HL-60 (cell line): ENCODE results near the gene GALNT13.

Source experiments
- DNase-seq, 2 experiments: peaks; one replicate each; pipeline ENCODE4 v3.0.0-alpha.2; 2010 to 2020; ENCODE audit warnings: low read depth in 1 of 2, low spot score in 1 of 2
- H3K27ac ChIP-seq: fragments of 250-450 bp; sonication (Bioruptor Pico); replicated peaks from 2 replicates; pipeline ENCODE4 v1.5.1; 2020; ENCODE audit warnings: mild to moderate bottlenecking, moderate library complexity
- H3K27me3 ChIP-seq: fragments of 250-450 bp; sonication (Bioruptor Pico); 2 replicates; pipeline ENCODE4 v1.5.1; 2021; ENCODE audit warnings: mild to moderate bottlenecking, moderate library complexity; ENCODE audit not compliant: insufficient read depth, poor library complexity, severe bottlenecking
- H3K4me3 ChIP-seq: replicated peaks from 2 replicates; pipeline ENCODE4 v1.5.1; 2011; ENCODE audit warnings: mild to moderate bottlenecking, control low read depth, low read length; ENCODE audit not compliant: insufficient read depth
- CTCF ChIP-seq: IDR thresholded peaks from one replicate; pipeline ENCODE4 v1.5.1; 2011; ENCODE audit warnings: low read length, control low read depth, inconsistent platforms; ENCODE audit not compliant: insufficient read depth
- GABPA ChIP-seq: IDR thresholded peaks from 2 replicates; pipeline ENCODE4 v1.6.1; 2012; ENCODE audit warnings: low read depth
- POLR2AphosphoS5 ChIP-seq: IDR thresholded peaks from 2 replicates; pipeline ENCODE4 v1.6.1; 2012; ENCODE audit warnings: low read depth
- REST ChIP-seq: IDR thresholded peaks from 2 replicates; pipeline ENCODE4 v1.6.1; 2012; ENCODE audit warnings: low read depth; ENCODE audit not compliant: insufficient replicate concordance
- SPI1 ChIP-seq: IDR thresholded peaks from 2 replicates; pipeline ENCODE4 v1.6.1; 2012; ENCODE audit warnings: low read depth, mild to moderate bottlenecking, borderline replicate concordance

The GALNT13 gene

DNA sequence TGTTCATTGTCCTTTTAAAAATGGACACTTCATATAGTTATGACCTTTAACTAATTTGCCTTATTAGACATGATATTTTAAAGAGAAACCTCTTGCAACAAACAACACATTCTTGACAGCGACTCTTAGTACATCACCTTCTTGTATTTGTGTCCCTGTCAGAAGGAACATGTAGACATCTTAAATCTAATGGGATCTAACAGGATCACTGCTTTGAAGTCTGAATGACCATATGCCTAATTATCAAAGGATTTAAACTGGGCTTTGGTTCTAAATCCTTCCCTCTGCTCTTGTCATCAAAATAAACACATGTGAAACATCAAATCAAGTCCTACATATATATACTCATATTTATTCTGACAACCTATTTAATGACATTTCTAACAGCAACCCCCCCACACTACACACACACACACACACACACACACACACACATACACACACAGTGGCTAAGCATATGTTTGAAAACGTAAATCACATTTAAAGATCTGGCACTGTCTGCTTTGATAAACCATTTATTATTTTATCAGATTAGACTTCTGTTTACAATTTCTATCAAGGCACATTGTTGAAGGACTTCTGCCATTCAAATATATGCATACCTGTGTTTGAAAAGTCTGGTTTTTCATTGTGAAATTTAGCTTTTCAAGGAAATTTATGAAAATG, 4.2 kb downstream of the GALNT13 start:
- Histone ChIP-seq H3K4me3 (no peak overlapping the region), H3K27me3 (peaks cover 11% of the 10 kb centered on the region), H3K27ac (no peak overlapping the region)
- no peak for DNase-seq
- TF ChIP-seq CTCF: no peak
- no peak for TF ChIP-seq POLR2AphosphoS5
- no peak for TF ChIP-seq SPI1
- TF ChIP-seq REST: no peak
- TF ChIP-seq GABPA: no peak

DNA sequence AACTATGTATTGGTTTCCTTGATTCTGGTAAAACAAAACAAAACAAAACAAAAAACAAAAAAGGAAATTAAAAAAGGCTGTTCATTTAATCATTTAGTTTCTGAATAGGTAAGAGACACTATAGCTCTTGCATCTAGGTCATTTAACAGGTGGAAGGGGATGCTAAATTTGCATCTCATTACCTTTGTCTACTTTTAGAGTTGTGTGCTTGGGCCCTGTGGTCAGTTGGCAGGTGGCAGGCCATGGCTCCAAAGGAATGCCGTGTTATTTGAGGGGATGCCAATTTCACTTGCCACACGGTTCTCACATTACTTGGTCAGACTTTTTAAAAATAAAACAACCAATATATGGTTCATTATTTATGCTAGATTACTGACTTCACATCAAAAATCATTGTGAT, 9.2 kb downstream of the GALNT13 start:
- H3K27me3 ChIP-seq: no peaks in the 10 kb centered on the region
- TF ChIP-seq GABPA (no peak), REST (no peak), CTCF (no peak), POLR2AphosphoS5 (no peak), SPI1 (no peak)
- no peak for DNase-seq
- no peak overlapping the region for H3K27ac ChIP-seq
- H3K4me3 ChIP-seq: no peak overlapping the region

DNA sequence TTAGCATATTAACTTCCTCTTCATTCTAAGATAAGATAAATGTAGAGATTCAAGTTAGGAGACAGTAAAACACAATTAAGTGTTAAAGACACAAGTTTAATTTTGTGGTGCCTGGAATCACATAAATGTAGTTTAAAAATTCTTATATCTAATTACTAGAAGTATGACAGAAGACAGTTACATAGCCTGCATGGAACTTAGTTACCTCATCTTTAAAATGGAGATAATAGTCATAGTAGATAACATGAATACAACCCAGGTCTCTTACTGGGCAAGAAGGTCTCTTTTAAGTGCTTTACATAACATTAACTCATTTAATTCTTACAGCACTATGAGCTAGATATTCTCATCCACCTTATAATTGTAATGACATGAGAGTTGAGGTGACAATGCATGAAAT, 15.1 kb downstream of the GALNT13 start:
- no peak overlapping the region for H3K27ac ChIP-seq
- no peak for TF ChIP-seq GABPA
- no peak for TF ChIP-seq POLR2AphosphoS5
- TF ChIP-seq CTCF: no peak
- TF ChIP-seq SPI1: no peak
- TF ChIP-seq REST: no peak
- H3K27me3 ChIP-seq: no peaks in the 10 kb centered on the region
- H3K4me3 ChIP-seq: no peak overlapping the region
- DNase-seq: no peak
